ENCODE results near the gene HLA-DOA. TPM values are rescaled to one million over a fixed set of nuclear protein-coding genes. Genes with fewer than 3 reads are reported as not detected.

Gene HLA-DOA
- total RNA-seq, result 1.6 TPM in 1 of 2 replicates, not detected in the other

DNA sequence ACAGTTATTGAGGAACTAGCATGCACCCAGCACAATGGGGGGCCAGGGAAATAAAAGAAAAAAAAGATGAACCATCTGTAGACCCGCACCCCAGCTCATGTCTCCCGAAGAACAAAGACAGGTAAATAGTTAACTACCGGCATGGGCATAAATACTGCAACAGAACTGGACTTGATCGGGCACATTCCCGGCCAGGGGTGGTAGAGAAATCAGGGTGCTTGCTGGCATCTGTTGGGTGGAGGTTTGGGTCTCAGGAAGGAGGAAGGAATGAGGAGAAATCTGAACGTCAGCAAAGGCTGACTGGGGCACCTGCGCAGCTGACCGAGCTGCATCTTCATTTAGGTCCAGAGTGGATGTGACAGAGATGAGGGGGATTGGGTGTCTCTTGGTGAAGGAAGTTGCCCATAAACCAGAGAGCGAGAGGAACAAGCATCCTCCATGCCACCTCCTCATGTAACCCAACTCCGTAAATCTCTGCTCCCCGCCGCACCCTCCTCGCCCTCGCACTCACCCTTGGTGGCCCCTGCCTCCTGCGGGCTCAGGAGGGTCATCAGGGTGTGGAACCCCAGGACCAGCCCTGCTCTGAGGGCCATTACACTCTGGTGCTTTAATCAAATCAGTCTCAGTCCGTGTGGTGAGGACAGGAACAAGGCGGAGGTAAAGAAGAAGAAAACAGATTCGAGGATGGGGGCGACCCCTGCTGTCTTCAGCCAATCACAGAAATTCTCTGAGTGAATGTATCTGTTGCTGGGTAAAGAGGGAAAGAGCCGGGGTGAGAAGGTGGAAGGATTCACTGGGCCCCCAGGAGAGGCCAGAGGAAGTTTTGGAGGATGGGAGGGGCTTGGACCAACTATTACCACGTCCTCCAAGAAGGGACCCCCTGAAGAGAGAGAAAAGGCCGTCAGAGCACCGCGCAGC, at the start of gene HLA-DOA:
Gene HLA-DOA (minus strand): TSS at position 648 of the 918 bp plus-strand sequence.
- TF ChIP-seq CTCF (conservative IDR thresholded peaks at IDR 0.05; ENCODE audit: low read depth, low read length), result no peak
- no peak within 1 kb of the TSS for H3K4me3 ChIP-seq (ENCODE audit: low read depth, low read length)
- no peak for DNase-seq (ENCODE audit: low read depth)

- TF ChIP-seq CTCF (conservative IDR thresholded peaks at IDR 0.05; ENCODE audit: low read depth, low read length), result no peak
- H3K4me3 ChIP-seq (ENCODE audit: low read depth, low read length), result no peak overlapping the region
- no peak for DNase-seq (ENCODE audit: low read depth)
These were observed 48.1 kb upstream of the HLA-DOA start for GRCh38 chr6:33057222-33058150.

DNA sequence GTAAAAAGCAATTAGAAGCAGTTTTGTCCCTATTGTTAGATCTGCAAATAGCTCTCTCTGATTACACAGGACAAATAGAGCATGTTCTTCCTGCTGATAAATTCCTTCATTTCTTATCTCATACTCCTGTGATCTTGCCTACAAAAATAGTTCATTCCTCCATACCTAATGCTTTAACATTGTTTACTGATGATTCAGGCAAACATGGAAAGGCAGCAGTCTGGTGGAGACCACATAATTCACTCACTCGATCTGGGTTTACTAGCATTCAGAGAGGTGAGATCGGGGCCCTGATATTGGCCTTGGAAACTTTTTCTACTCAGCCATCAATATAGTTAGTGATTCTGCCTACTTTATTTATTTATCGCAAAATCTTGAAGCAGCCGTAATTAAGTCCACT, 43.8 kb upstream of the HLA-DOA start:
- no peak for TF ChIP-seq CTCF (conservative IDR thresholded peaks at IDR 0.05; ENCODE audit: low read depth, low read length)
- no peak overlapping the region for H3K4me3 ChIP-seq (ENCODE audit: low read depth, low read length)
- no peak for DNase-seq (ENCODE audit: low read depth)

- no peak for DNase-seq (ENCODE audit: low read depth)
- TF ChIP-seq CTCF (conservative IDR thresholded peaks at IDR 0.05; ENCODE audit: low read depth, low read length), result no peak
- no peak overlapping the region for H3K4me3 ChIP-seq (ENCODE audit: low read depth, low read length)
These were observed 43.2 kb upstream of the HLA-DOA start for GRCh38 chr6:33052627-33053026.

DNA sequence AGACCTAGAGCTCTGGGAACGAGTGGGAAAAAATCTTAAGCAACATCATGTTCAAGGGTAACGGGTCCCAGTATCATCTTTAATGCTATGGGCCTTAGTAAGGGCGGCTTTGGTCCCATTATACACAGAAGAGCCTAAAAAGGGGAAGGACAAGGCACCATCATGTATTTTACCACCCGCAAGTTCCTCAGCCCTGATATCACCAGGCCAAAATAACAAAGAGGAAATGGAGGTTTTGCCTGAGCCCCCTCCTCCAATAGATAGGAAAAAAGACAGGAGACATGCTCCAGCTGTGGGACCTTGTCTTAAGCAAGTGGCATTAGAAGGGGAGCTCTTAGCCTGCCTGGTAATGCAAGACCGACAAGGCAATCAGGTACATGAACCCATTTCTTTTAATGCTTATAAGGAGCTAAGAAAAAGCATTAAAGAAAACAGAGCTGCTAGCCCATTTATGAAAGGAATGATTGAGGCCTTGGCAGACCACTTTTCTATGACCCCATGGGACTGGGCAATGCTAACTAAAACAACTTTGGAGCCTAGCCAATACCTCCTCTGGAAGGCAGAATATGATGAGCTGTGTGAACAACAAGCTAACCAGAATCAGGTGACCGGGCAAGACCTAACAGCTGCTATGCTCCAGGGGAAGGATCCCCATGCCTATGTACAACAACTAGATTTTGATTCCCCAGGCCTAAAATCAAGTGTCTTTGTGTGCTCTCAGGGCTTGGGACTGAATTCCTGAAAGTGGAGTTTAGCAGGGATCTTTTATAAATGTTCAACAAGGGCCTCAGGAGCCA, 40.8 kb upstream of the HLA-DOA start:
- TF ChIP-seq CTCF (conservative IDR thresholded peaks at IDR 0.05; ENCODE audit: low read depth, low read length), result no peak
- DNase-seq (ENCODE audit: low read depth), result no peak
- H3K4me3 ChIP-seq (ENCODE audit: low read depth, low read length), result no peak overlapping the region

- no peak for DNase-seq (ENCODE audit: low read depth)
- H3K4me3 ChIP-seq (ENCODE audit: low read depth, low read length), result no peak overlapping the region
- TF ChIP-seq CTCF (conservative IDR thresholded peaks at IDR 0.05; ENCODE audit: low read depth, low read length), result peak; percentile 42
These were observed 40.1 kb upstream of the HLA-DOA start for GRCh38 chr6:33049323-33050013.

Measured in epithelial cell of proximal tubule (primary cell).